ENCODE measurements around the gene CBX1.

CBX1 gene

GRCh38 chr17:48023400-48024148, 77.7 kb downstream of the CBX1 start:
- Histone ChIP-seq H3K36me3 (ENCODE audit: control insufficient read depth, insufficient read depth, low read length) (no peaks in the 10 kb centered on the region), H3K9me3 (ENCODE audit: control insufficient read depth, insufficient read depth, low read length) (no peaks in the 10 kb centered on the region), H3K27me3 (ENCODE audit: control insufficient read depth, insufficient read depth, low read length) (peaks cover 23% of the 10 kb centered on the region), H3K9ac (ENCODE audit: low read depth, low read length) (no peak overlapping the region), H3K27ac (ENCODE audit: low read depth, low read length) (no peak overlapping the region), H3K4me3 (ENCODE audit: low read depth, low read length) (peak overlapping the region; percentile 66), H3K4me1 (ENCODE audit: control insufficient read depth, insufficient read depth, low read length) (peaks cover 25% of the 10 kb centered on the region)

- Histone ChIP-seq H3K4me1 (ENCODE audit: control insufficient read depth, insufficient read depth, low read length) (peaks cover 25% of the 10 kb centered on the region), H3K9ac (ENCODE audit: low read depth, low read length) (no peak overlapping the region), H3K27me3 (ENCODE audit: control insufficient read depth, insufficient read depth, low read length) (peaks cover 23% of the 10 kb centered on the region), H3K9me3 (ENCODE audit: control insufficient read depth, insufficient read depth, low read length) (no peaks in the 10 kb centered on the region), H3K4me3 (ENCODE audit: low read depth, low read length) (peak overlapping the region; percentile 31; the same call in 1 of the 2 replicates), H3K36me3 (ENCODE audit: control insufficient read depth, insufficient read depth, low read length) (no peaks in the 10 kb centered on the region), H3K27ac (ENCODE audit: low read depth, low read length) (no peak overlapping the region)
Observed at GRCh38 chr17:48022901-48023300, 78.4 kb downstream of the CBX1 start.

- Histone ChIP-seq H3K27ac (ENCODE audit: low read depth, low read length) (no peak overlapping the region), H3K9me3 (ENCODE audit: control insufficient read depth, insufficient read depth, low read length) (no peaks in the 10 kb centered on the region), H3K4me1 (ENCODE audit: control insufficient read depth, insufficient read depth, low read length) (peaks cover 24% of the 10 kb centered on the region), H3K4me3 (ENCODE audit: low read depth, low read length) (no peak overlapping the region), H3K36me3 (ENCODE audit: control insufficient read depth, insufficient read depth, low read length) (no peaks in the 10 kb centered on the region), H3K9ac (ENCODE audit: low read depth, low read length) (no peak overlapping the region), H3K27me3 (ENCODE audit: control insufficient read depth, insufficient read depth, low read length) (peaks cover 23% of the 10 kb centered on the region)
Observed at GRCh38 chr17:48021934-48022333, 79.3 kb downstream of the CBX1 start.
